H4 (cell line): ENCODE results near the gene FAR1. TPM values are rescaled to one million over a fixed set of nuclear protein-coding genes. Genes with fewer than 3 reads are reported as not detected.

Experiments
- DNase-seq: peaks from one replicate; pipeline ENCODE4 v3.0.0-alpha.2; 2015; ENCODE audit warnings: low spot score
- total RNA-seq: library from RNA; depleted of rRNA; stranded (reverse); fragments of >200 nt; shearing (Covaris generic); gene quantifications from 2 replicates; pipeline ENCODE4 v1.2.3, GENCODE V29; 2014

Gene FAR1
- total RNA-seq, 1 experiment from 2014 or later, result 35.7 TPM

GRCh38 chr11:13669544-13670488 lies 1.3 kb downstream of the FAR1 start:
- DNase-seq, result no peak

- DNase-seq, result no peak
Measured at GRCh38 chr11:13672576-13673210, 4.2 kb downstream of the FAR1 start.

GRCh38 chr11:13674799-13675509 lies 6.5 kb downstream of the FAR1 start:
- DNase-seq, result no peak

GRCh38 chr11:13676576-13676975 lies 8.1 kb downstream of the FAR1 start:
- DNase-seq, result no peak

- DNase-seq, result no peak
Measured at GRCh38 chr11:13679768-13680167, 11.3 kb downstream of the FAR1 start.

GRCh38 chr11:13680501-13681264 lies 12.2 kb downstream of the FAR1 start:
- no peak for DNase-seq

- no peak for DNase-seq
Measured at GRCh38 chr11:13681446-13681845, 13.0 kb downstream of the FAR1 start.

- DNase-seq, result no peak
Measured at GRCh38 chr11:13682212-13682611, 13.7 kb downstream of the FAR1 start.

GRCh38 chr11:13685461-13686108 lies 17.1 kb downstream of the FAR1 start:
- DNase-seq, result no peak

GRCh38 chr11:13686776-13687175 lies 18.3 kb downstream of the FAR1 start:
- no peak for DNase-seq

GRCh38 chr11:13687271-13687670 lies 18.8 kb downstream of the FAR1 start:
- DNase-seq, result no peak

GRCh38 chr11:13691286-13691899 lies 22.9 kb downstream of the FAR1 start:
- DNase-seq, result no peak

GRCh38 chr11:13692172-13692571 lies 23.7 kb downstream of the FAR1 start:
- DNase-seq, result no peak

- no peak for DNase-seq
Measured at GRCh38 chr11:13694115-13694514, 25.6 kb downstream of the FAR1 start.

GRCh38 chr11:13695886-13696285 lies 27.4 kb downstream of the FAR1 start:
- no peak for DNase-seq

GRCh38 chr11:13697710-13698109 lies 29.2 kb downstream of the FAR1 start:
- no peak for DNase-seq

GRCh38 chr11:13698132-13698531 lies 29.7 kb downstream of the FAR1 start:
- no peak for DNase-seq

- DNase-seq, result no peak
Measured at GRCh38 chr11:13699041-13699440, 30.6 kb downstream of the FAR1 start.

- no peak for DNase-seq
Measured at GRCh38 chr11:13699870-13700269, 31.4 kb downstream of the FAR1 start.

GRCh38 chr11:13701506-13701905 lies 33.0 kb downstream of the FAR1 start:
- no peak for DNase-seq

GRCh38 chr11:13702071-13702470 lies 33.6 kb downstream of the FAR1 start:
- DNase-seq, result no peak
